ENCODE data around the gene ASZ1.

The ASZ1 gene

DNA sequence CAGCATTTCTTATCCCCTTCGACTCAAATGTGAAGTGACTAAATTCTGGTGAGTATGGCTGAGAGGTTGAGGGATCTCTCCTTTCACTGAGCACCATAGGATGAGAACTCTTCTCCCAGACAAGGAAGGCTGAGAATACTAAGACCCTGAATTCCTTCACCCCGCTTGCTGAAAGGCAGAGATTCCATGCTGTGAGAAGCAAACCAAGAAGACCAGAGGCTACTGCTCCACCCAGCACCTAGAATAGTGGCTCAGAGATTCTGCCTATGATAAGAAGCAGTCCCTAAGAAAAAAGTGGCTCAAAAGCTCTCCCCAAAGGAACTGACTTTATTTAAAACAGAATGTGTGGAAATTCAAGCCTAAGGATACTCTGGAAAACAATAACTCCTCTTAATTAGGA is 77.7 kb downstream of the ASZ1 start:
- no peak overlapping the region for H3K4me3 ChIP-seq (ENCODE audit: control insufficient read depth, low read depth, low read length)
- DNase-seq (ENCODE audit: low read depth), result no peak
- TF ChIP-seq, protein P1, sequence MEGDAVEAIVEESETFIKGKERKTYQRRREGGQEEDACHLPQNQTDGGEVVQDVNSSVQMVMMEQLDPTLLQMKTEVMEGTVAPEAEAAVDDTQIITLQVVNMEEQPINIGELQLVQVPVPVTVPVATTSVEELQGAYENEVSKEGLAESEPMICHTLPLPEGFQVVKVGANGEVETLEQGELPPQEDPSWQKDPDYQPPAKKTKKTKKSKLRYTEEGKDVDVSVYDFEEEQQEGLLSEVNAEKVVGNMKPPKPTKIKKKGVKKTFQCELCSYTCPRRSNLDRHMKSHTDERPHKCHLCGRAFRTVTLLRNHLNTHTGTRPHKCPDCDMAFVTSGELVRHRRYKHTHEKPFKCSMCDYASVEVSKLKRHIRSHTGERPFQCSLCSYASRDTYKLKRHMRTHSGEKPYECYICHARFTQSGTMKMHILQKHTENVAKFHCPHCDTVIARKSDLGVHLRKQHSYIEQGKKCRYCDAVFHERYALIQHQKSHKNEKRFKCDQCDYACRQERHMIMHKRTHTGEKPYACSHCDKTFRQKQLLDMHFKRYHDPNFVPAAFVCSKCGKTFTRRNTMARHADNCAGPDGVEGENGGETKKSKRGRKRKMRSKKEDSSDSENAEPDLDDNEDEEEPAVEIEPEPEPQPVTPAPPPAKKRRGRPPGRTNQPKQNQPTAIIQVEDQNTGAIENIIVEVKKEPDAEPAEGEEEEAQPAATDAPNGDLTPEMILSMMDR (conservative IDR thresholded peaks at IDR 0.05; ENCODE audit: control insufficient read depth, insufficient read depth, low read depth, low read length), result no peak

DNA sequence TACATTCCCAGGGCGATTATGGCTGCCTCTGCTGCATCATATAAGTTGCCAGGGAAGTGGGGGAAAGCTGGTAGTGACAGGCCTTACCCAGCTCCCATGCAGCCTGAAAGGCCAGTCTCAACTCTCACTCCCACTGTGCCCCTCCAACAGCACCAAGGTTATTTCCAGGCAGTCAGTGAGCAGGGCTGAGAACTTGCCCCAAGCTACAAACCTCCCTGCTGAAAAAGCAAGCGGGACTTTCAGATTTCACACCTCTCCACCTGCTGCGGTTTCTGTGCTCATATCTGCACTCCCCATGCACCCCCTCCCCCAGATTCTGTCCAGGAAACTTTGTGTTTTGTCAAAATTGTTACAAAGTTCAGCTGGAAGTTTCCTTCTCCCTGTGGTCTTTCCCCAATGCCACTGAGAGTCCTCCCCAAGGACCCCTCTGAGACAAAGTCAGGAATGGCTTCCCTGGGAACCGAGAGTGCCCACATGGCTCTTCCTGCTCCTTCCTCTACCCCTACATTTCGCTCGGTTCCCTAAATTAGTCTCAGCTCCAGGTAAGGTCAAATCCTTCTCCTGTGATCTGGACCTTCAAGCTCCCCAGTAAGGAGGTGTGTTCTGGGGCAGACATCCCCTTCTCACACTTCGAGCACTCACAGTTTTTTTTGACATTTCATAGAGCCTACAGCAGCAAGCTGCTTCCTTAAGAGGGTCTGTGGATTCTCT is 79.2 kb downstream of the ASZ1 start:
- no peak for DNase-seq (ENCODE audit: low read depth)
- no peak overlapping the region for H3K4me3 ChIP-seq (ENCODE audit: control insufficient read depth, low read depth, low read length)
- TF ChIP-seq, protein P1 (conservative IDR thresholded peaks at IDR 0.05; ENCODE audit: control insufficient read depth, insufficient read depth, low read depth, low read length), result no peak

DNA sequence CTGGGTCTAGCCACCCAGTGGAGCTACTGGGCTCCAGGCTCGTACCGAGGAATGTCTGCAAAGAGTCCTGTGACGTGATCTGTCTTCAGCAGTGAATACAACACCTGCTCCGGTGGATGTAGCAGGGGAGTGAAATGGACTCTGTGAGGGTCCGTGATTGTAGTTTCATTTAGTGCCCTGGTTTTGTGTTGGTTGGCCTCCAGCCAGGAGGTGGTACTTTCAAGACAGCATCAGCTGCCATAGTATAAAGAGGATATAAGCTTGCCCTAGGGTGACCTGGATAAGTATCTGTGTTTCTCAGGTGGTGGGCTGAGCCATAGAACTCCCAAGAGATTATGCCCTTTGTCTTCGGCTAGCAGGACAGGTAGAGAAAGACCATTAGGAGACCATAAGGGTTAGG is 79.8 kb downstream of the ASZ1 start:
- TF ChIP-seq, protein P1 (conservative IDR thresholded peaks at IDR 0.05; ENCODE audit: control insufficient read depth, insufficient read depth, low read depth, low read length), result no peak
- no peak for DNase-seq (ENCODE audit: low read depth)
- H3K4me3 ChIP-seq (ENCODE audit: control insufficient read depth, low read depth, low read length), result no peak overlapping the region

DNA sequence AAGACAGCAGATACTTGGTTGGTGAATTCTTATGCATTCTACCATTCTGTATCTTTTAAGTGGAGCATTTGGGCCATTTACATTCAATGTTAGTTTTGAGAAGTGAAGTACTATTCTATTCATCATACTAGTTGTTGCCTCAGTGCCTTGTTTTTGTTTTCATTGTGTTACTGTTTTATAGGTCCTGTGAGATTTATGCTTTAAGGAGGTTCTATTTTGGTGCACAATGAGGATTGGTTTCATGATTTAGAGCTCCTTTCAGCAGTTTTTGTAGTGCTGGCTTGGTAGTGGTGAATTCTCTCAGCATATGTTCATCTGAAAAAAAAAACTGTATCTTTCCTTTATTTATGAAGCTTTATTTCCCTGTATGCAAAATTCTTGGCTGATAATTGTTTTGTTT is 81.1 kb downstream of the ASZ1 start:
- TF ChIP-seq, protein P1 (conservative IDR thresholded peaks at IDR 0.05; ENCODE audit: control insufficient read depth, insufficient read depth, low read depth, low read length), result no peak
- H3K4me3 ChIP-seq (ENCODE audit: control insufficient read depth, low read depth, low read length), result no peak overlapping the region
- no peak for DNase-seq (ENCODE audit: low read depth)

DNA sequence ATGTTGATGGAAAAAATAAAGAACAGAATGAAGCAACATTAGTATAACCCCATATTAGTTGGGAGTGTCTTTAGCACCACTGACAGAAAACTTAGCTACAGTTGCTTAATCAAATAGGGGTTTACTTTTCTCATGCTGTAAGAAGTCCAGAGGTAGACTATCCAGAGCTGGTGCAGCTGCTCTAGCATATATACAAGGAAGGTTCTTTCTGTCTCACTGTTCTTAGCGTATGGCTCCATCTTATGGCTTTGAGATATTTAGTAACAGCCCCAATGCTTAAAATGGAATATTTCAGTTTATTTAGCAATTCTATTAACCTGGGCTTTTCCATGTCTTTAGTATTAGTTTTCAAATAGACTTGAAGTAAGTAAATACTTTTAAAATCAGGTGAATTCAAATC is 89.3 kb downstream of the ASZ1 start:
- H3K4me3 ChIP-seq (ENCODE audit: control insufficient read depth, low read depth, low read length), result no peak overlapping the region
- TF ChIP-seq, protein P1 (conservative IDR thresholded peaks at IDR 0.05; ENCODE audit: control insufficient read depth, insufficient read depth, low read depth, low read length), result peak; percentile 15
- DNase-seq (ENCODE audit: low read depth), result peak; percentile 28

DNA sequence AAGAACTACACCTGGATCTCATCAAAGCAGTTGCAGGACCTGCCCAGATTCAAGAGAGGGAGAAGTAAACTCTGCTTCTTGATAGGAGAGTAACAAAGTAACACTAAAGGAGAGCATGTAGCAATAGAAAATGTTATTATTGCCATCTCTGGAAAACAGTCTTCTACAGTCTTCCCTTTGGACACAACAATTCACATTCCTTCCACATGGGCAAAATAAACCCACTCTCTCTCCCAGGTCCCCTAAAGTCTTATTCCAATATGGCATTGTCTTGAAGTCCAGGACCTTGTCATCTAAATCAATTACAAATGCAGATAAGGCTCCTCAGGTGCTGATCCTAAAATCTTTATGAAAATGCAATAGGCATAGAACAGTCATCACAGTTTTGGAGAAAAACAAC is 94.1 kb downstream of the ASZ1 start:
- TF ChIP-seq, protein P1 (conservative IDR thresholded peaks at IDR 0.05; ENCODE audit: control insufficient read depth, insufficient read depth, low read depth, low read length), result peak; percentile 22
- no peak for DNase-seq (ENCODE audit: low read depth)
- no peak overlapping the region for H3K4me3 ChIP-seq (ENCODE audit: control insufficient read depth, low read depth, low read length)

DNA sequence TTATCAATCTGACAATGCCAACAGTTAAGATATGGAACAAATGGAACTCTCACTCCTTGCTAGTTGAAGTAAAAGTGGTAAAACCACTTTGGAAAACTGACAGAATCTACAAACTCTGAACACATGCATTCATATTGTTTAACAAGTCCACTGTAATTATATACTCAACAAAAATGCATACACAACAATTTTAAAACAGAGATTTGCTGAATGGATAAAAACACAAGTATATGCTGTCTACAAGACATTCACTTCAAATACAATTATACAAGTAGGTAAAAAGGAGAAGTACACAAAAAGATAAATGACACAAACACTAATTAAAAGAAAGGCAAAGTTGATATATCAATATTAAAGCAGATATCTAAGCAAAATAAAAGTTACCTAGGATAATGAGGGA is 95.3 kb downstream of the ASZ1 start:
- TF ChIP-seq, protein P1 (conservative IDR thresholded peaks at IDR 0.05; ENCODE audit: control insufficient read depth, insufficient read depth, low read depth, low read length), result no peak
- DNase-seq (ENCODE audit: low read depth), result no peak
- H3K4me3 ChIP-seq (ENCODE audit: control insufficient read depth, low read depth, low read length), result no peak overlapping the region

Data from fibroblast of mammary gland (primary cell).